Measurements from ENCODE around the gene BLMH. TPM values are rescaled to one million over a fixed set of nuclear protein-coding genes. Genes with fewer than 3 reads are reported as not detected.
A peak's percentile ranks its signal among the peaks of the same experiment; 100 is the strongest.

BLMH gene, protein sequence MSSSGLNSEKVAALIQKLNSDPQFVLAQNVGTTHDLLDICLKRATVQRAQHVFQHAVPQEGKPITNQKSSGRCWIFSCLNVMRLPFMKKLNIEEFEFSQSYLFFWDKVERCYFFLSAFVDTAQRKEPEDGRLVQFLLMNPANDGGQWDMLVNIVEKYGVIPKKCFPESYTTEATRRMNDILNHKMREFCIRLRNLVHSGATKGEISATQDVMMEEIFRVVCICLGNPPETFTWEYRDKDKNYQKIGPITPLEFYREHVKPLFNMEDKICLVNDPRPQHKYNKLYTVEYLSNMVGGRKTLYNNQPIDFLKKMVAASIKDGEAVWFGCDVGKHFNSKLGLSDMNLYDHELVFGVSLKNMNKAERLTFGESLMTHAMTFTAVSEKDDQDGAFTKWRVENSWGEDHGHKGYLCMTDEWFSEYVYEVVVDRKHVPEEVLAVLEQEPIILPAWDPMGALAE
- 44.3 TPM for polyA plus RNA-seq (2013, experiment 1 of 2; ENCODE audit: insufficient read length)
- polyA plus RNA-seq (2013, experiment 2 of 2; ENCODE audit: insufficient read length), result 45.3 TPM

- peak; percentile 86 for DNase-seq
Observed at GRCh38 chr17:30291543-30292285, at the start of gene BLMH. Gene BLMH (minus strand): TSS chr17:30291944. CDS start chr17:30291819, 125 bp downstream.

DNA sequence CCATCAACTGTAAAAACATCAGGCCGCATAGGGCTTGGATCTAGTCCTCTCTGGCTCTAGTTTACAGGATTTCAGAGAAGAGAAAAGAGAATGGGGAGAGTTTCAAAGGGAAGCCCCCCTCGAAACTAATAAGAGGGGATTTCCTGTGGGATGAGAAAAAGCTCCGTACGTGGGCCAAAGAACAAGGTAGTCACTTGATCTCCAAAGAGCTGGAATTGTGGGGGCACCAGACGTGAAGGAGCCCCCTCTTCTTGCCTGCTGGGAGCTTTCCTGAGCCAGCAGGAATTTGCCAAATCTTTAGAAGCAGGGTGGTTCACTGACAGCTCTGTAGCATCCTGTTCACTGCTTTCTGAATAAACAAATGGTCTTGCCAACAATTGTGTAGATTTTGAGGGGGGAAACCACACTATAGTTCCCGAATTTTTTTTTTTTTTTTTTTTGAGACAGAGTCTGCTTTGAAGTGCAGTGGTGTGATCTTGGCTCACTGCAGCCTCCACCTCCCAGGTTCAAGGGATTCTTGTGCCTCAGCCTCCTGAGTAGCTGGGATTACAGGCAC is 49.1 kb upstream of the BLMH start:
- DNase-seq, result no peak

DNA sequence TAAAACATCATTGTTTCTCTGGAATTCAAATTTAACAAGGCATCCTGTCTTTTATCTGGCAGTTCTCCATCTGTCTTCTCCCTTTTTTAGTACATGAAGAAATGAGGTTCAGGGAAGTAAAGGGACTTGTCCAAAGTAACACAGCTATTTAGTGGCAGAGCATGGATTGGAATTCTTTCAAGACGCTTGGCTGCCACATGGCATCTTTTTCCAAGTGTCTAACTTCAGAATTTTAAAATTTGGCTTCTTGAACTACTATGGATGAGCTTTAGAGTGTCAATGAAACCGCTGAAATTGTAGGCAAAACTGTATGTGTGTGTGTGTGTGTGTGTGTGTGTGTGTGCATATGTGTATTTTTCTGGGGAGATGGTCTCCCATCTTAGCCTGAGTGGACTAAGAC is 47.3 kb upstream of the BLMH start:
- DNase-seq, result no peak

GRCh38 chr17:30337393-30337999 is 45.8 kb upstream of the BLMH start:
- no peak for DNase-seq

- peak; percentile 35 for DNase-seq
Observed at GRCh38 chr17:30336369-30337171, 44.8 kb upstream of the BLMH start.

DNA sequence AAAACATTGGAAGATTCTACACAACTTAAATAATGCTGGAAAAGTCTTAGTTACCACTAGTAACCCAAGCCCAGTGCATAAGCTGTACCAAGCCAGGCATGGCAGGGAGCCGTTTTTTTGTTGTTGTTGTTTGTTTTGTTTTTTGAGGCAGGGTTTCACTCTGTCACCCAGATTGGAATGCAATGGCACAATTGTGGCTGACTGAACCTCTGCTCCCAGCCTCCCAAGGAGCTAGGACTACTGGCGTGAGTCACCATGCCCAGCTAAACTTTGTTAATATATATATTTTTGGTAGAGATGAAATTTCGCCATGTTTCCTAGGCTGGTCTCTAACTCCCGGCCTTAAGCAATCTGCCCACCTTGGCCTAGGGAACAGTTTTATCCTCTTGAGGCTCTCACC is 42.7 kb upstream of the BLMH start:
- no peak for DNase-seq

- no peak for DNase-seq
Observed at GRCh38 chr17:30333503-30334360, 42.0 kb upstream of the BLMH start, which contains the start of gene TMIGD1. Gene TMIGD1 (minus strand): TSS chr17:30334057. CDS start chr17:30332133, 1,924 bp downstream.

DNA sequence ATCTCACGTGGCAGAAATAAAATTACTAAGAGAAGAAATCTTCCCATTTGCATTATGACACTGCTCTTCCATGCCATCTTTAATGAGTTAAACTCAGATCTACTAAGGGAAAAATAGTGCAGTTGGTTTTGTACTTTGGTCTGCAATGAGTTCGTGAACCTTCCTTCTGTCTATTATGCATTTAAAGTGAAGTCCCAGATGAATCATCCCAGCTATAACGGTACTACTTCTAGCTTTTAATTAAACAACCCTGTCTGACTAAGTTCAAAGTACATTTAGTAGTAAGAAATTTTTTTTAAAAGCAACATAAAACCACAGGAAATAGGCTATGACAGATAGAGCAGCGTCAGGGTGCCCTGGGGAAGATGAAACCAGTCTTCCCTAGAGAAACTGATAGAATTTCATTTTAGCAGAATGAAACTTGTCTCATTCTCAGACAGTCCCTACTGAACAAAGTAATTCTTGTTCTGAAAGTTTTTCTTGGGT is 40.4 kb upstream of the BLMH start:
- DNase-seq, result peak; percentile 57

- DNase-seq, result no peak
Observed at GRCh38 chr17:30326809-30327208, 35.1 kb upstream of the BLMH start.

DNA sequence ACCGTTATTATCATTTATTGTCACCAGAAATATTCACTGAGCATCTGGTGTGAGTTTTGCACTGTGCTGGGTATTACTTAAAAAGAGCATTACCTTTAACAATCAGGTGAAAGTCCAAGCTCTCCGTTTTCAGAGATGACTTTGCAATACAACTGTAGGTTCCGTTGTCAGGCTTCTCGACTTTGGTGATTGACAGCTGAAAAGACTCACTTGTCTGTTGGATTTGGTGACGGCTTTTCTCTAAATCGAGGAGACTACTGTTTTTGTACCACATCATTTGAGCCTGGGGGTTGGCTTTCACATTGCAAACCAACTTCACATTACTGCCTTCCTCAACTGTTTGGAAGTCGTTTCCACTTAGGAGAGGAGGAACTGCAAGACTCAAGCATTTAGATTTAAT is 33.0 kb upstream of the BLMH start:
- DNase-seq, result no peak

GRCh38 chr17:30323895-30324319 is 32.2 kb upstream of the BLMH start:
- peak; percentile 63 for DNase-seq

- no peak for DNase-seq
Observed at GRCh38 chr17:30323262-30323894, 31.6 kb upstream of the BLMH start.

DNA sequence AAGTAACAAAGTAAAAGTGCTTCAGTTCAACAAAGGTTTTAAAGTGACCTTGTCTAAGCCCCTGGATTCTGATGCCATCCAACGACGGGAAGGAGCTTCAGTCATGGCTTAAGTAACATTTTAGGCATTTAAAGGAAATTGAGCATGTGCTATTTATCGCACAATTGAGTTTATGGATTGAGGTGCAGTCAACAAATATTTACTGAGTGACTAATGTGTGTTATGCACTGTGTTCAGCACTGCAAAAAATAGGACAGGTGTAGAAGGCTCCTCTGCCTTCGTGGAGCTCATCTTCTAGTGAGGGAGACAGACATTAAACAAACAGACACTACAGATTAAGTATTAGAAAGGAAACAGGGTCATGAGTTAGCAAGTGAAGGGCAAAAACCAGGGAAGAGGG is 29.6 kb upstream of the BLMH start:
- DNase-seq, result no peak

- no peak for DNase-seq
Observed at GRCh38 chr17:30318155-30318554, 26.4 kb upstream of the BLMH start.

- DNase-seq, result no peak
Observed at GRCh38 chr17:30316736-30317135, 25.0 kb upstream of the BLMH start.

GRCh38 chr17:30315106-30315505 is 23.4 kb upstream of the BLMH start:
- no peak for DNase-seq

GRCh38 chr17:30314474-30314873 is 22.7 kb upstream of the BLMH start:
- no peak for DNase-seq

- DNase-seq, result no peak
Observed at GRCh38 chr17:30312226-30312625, 20.5 kb upstream of the BLMH start.

GRCh38 chr17:30310562-30310961 is 18.8 kb upstream of the BLMH start:
- no peak for DNase-seq

DNA sequence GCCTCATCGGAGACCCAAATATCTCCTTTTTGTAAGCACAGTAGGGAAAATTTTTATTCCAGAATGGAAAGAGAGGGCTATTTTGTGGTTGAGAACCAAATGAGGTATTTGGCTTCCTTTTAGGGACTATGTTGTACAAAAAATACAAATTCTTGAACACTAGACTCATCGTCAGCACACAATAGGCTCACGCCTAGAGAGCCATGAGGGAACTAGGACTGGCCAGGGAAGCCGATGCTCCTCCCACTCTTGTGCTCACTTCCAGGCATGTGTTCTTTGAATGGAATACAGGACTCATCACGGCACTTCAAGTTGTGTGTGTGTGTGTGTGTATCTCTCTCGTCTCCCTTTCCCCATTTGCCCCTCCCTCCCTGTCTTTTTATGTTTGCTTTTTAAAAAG is 17.8 kb upstream of the BLMH start:
- DNase-seq, result peak; percentile 47

All from fibroblast of skin of abdomen (primary cell).